CD8-positive, alpha-beta memory T cell (primary cell): ENCODE measurements around the gene ZNF501. TPM values are rescaled to one million over a fixed set of nuclear protein-coding genes. Genes with fewer than 3 reads are reported as not detected.
A peak's percentile ranks its signal among the peaks of the same experiment; 100 is the strongest.

Source experiments
- CTCF ChIA-PET: fragments of 350-600 bp; sonication (Branson Sonifier 250); formaldehyde crosslinking; loops from one replicate; lab custom pipeline; 2021; ENCODE audit warnings: antibody characterized with exemption; lab: Charles Lee
- POLR2A ChIA-PET: fragments of 350-600 bp; sonication (Branson Sonifier 250); formaldehyde crosslinking; loops from one replicate; lab custom pipeline; 2021; ENCODE audit warnings: antibody characterized with exemption; lab: Charles Lee
- DNase-seq, 5 donors: peaks; one replicate each; pipeline versions ENCODE4 v3.0.0 to v3.0.0-alpha.2; 2020 to 2022; ENCODE audit warnings: mixed read lengths in 1 of 5
- H3K27ac ChIP-seq: one replicate; pipeline ENCODE4 v1.7.0; 2013; ENCODE audit warnings: low read depth, mild to moderate bottlenecking, low read length, moderate library complexity
- H3K27me3 ChIP-seq: 2 replicates; pipeline ENCODE4 v1.7.0; 2013; ENCODE audit warnings: low read length, mild to moderate bottlenecking; ENCODE audit not compliant: insufficient read depth, poor library complexity, severe bottlenecking
- H3K36me3 ChIP-seq: 2 replicates; pipeline ENCODE4 v1.7.0; 2013; ENCODE audit warnings: mild to moderate bottlenecking, low read length, moderate library complexity; ENCODE audit not compliant: insufficient read depth
- H3K4me1 ChIP-seq: 2 replicates; pipeline ENCODE4 v1.7.0; 2013; ENCODE audit warnings: mild to moderate bottlenecking, low read length, moderate library complexity; ENCODE audit not compliant: insufficient read depth
- H3K4me3 ChIP-seq: 2 replicates; pipeline ENCODE4 v1.7.0; 2013; ENCODE audit warnings: mild to moderate bottlenecking, low read length
- H3K9me3 ChIP-seq: 2 replicates; pipeline ENCODE4 v1.7.0; 2013; ENCODE audit warnings: mild to moderate bottlenecking, low read length
- H3K27ac Mint-ChIP-seq, 8 donors: one replicate each; pipeline ENCODE4 v1.8.0; 2020 to 2021; ENCODE audit warnings: mixed read lengths in 8 of 8, mild to moderate bottlenecking in 6 of 8, inconsistent platforms in 3 of 8, moderate library complexity in 3 of 8
- H3K27me3 Mint-ChIP-seq, 2 donors: one replicate each; pipeline ENCODE4 v1.8.0; 2020 to 2021; ENCODE audit warnings: mixed read lengths in 2 of 2, mild to moderate bottlenecking in 1 of 2, moderate library complexity in 1 of 2
- H3K36me3 Mint-ChIP-seq, 3 donors: one replicate each; pipeline ENCODE4 v1.8.0; 2020 to 2021; ENCODE audit warnings: mixed read lengths in 3 of 3, inconsistent platforms in 1 of 3, mild to moderate bottlenecking in 1 of 3
- H3K4me1 Mint-ChIP-seq, 3 donors: one replicate each; pipeline ENCODE4 v1.8.0; 2020 to 2021; ENCODE audit warnings: mixed read lengths in 3 of 3, inconsistent platforms in 1 of 3, mild to moderate bottlenecking in 1 of 3
- H3K4me3 Mint-ChIP-seq, 7 donors: one replicate each; pipeline ENCODE4 v1.8.0; 2020 to 2021; ENCODE audit warnings: mixed read lengths in 7 of 7, mild to moderate bottlenecking in 6 of 7, moderate library complexity in 4 of 7, inconsistent platforms in 2 of 7
- H3K9me3 Mint-ChIP-seq, 5 donors: one replicate each; pipeline ENCODE4 v1.8.0; 2020 to 2022; ENCODE audit warnings: mixed read lengths in 5 of 5, mild to moderate bottlenecking in 3 of 5, moderate library complexity in 2 of 5, inconsistent platforms in 1 of 5
- polyA plus RNA-seq: library from polyadenylated mRNA; unstranded; fragments of 300-500 nt; fragmentation: Illumina TruSeq; gene quantifications from one replicate; pipeline ENCODE4 v1.2.3, GENCODE V29; 2021
- total RNA-seq, 2 experiments: library from RNA; stranded (reverse); gene quantifications; one replicate each; pipeline ENCODE4 v1.2.3, GENCODE V29; 2021

Gene ZNF501
- total RNA-seq (1 to 10 TPM; 4.9 to 6.0 TPM), polyA plus RNA-seq (2.9 TPM)

DNA sequence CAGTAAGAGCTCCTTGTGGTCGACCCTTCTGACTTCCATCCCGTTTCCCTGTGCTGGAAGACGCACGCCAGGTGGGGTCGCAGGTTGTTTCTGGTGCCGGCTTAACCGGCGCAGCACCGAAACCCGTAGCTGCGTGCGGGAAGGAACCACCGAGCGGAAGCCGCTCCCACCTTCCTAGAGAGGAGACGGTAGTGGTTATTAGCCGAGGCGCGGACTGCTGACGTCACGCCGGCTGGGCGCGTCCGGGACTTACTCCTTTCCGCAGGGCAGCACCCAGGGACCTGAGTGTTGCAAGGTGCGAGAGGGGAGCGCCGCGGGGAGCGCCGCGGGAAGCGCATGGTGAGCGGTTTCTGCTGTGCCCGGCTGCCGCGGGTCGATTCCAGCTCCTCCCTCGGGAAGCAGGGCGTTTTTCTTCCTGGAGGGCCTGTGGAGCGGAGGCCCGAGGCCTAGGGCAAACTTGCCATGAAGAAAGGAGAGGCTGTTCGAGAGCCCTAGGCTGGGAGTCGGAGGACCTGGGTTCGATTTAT lies at the start of gene ZNF501:
Gene ZNF501 (plus strand): TSS at position 252 of the 527 bp plus-strand sequence. CDS start 4,787 bp downstream, outside the sequence.
- peaks cover 41% of the 10 kb centered on the region for H3K9me3 ChIP-seq
- POLR2A ChIA-PET = interaction anchor here (1.1 to 1.3 kb wide), 4 partner anchors 17 to 247 kb away, joined by 3 to 7 read pairs (median 4); partner anchors contain the start of genes EXOSC7, KIAA1143, KIF15 and ZDHHC3
- peak; percentile 70 to 87 (median 75) for DNase-seq

DNA sequence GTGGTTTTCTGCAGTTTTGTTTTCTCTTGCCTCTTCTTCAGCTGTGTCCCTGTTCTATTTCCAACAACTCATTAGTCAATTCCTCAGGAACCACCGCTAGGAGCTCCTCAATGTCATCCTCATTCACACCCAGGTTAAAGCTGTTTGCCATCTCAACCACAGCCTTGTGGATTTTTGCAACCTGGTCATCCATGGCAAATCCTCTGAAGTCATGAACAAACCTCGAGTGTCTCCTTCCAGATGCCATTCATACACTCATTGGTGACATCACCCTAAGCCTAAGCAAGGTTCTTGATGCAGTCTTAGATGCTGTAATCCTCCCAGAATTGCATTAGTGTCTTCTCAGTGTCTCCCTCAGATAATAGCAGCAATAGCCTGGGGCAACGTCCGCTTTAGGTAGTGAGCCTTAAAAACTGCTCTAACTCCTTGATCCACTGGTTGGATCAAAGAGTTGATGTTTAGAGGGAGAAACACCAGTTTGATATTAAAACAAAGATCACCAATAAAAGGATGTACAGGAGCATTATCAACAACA lies 48.4 kb upstream of the ZNF501 start:
- Mint-ChIP-seq H3K27ac (no peak overlapping the region), H3K36me3 (peaks cover 7 to 52% (median 27%) of the 10 kb centered on the region in 3 donors), H3K27me3 (peaks cover 13 to 32% of the 10 kb centered on the region in 2 donors), H3K4me3 (no peak overlapping the region), H3K9me3 (peaks cover 9 to 64% (median 49%) of the 10 kb centered on the region in 5 donors), H3K4me1 (peaks cover 13 to 18% (median 17%) of the 10 kb centered on the region in 3 donors)
- no peak for DNase-seq
- H3K36me3 ChIP-seq = no peaks in the 10 kb centered on the region
- H3K9me3 ChIP-seq = peaks cover 14% of the 10 kb centered on the region
- H3K4me1 ChIP-seq = no peaks in the 10 kb centered on the region
- CTCF ChIA-PET = no interaction called here
- no peak overlapping the region for H3K27ac ChIP-seq
- no peaks in the 10 kb centered on the region for H3K27me3 ChIP-seq
- POLR2A ChIA-PET = no interaction called here
- H3K4me3 ChIP-seq = no peak overlapping the region

More for the DNA sequence above, at the start of gene ZNF501:
- Histone ChIP-seq H3K36me3 (peaks cover 20% of the 10 kb centered on the region), H3K27ac (peak within 1 kb of the TSS; percentile 28), H3K4me1 (peaks cover 10% of the 10 kb centered on the region), H3K27me3 (no peaks in the 10 kb centered on the region), H3K4me3 (peak within 1 kb of the TSS; percentile 87)
- peak within 1 kb of the TSS; percentile 49 to 96 (median 86) for H3K27ac Mint-ChIP-seq
- peaks cover 22 to 78% (median 59%) of the 10 kb centered on the region in 3 donors for H3K36me3 Mint-ChIP-seq
- CTCF ChIA-PET = interaction anchor here (1.0 to 2.9 kb wide), 2 partner anchors 17 to 31 kb away, joined by 3 to 17 read pairs; partner anchors contain the start of genes KIAA1143, KIF15 and ZNF502
- H3K4me3 Mint-ChIP-seq = peak within 1 kb of the TSS; percentile 91 to 97 (median 94)
- H3K27me3 Mint-ChIP-seq = no peaks in the 10 kb centered on the region
- H3K9me3 Mint-ChIP-seq = peaks cover 58 to 87% (median 76%) of the 10 kb centered on the region in 5 donors
- H3K4me1 Mint-ChIP-seq = peaks cover 14 to 16% (median 15%) of the 10 kb centered on the region in 3 donors

- Histone ChIP-seq H3K9me3 (peaks cover 14% of the 10 kb centered on the region), H3K27me3 (no peaks in the 10 kb centered on the region), H3K27ac (no peak overlapping the region), H3K4me3 (no peak overlapping the region), H3K4me1 (no peaks in the 10 kb centered on the region), H3K36me3 (no peaks in the 10 kb centered on the region)
- peaks cover 15 to 18% (median 17%) of the 10 kb centered on the region in 3 donors for H3K4me1 Mint-ChIP-seq
- no peak overlapping the region for H3K27ac Mint-ChIP-seq
- DNase-seq = no peak
- POLR2A ChIA-PET = no interaction called here
- CTCF ChIA-PET = no interaction called here
- peaks cover 20 to 37% of the 10 kb centered on the region in 2 donors for H3K27me3 Mint-ChIP-seq
- H3K4me3 Mint-ChIP-seq = no peak overlapping the region
- peaks cover 14 to 64% (median 52%) of the 10 kb centered on the region in 5 donors for H3K9me3 Mint-ChIP-seq
- peaks cover 7 to 52% (median 27%) of the 10 kb centered on the region in 3 donors for H3K36me3 Mint-ChIP-seq
These were observed 47.1 kb upstream of the ZNF501 start for GRCh38 chr3:44682182-44682896.

- Mint-ChIP-seq H3K4me3 (peak overlapping the region; percentile 73 to 94 (median 88)), H3K27ac (peak overlapping the region; percentile 3 to 74 (median 68)), H3K36me3 (peaks cover 8 to 70% (median 27%) of the 10 kb centered on the region in 3 donors), H3K27me3 (peaks cover 31 to 59% of the 10 kb centered on the region in 2 donors), H3K4me1 (peaks cover 15 to 18% (median 17%) of the 10 kb centered on the region in 3 donors), H3K9me3 (peaks cover 14 to 60% (median 58%) of the 10 kb centered on the region in 5 donors)
- no peaks in the 10 kb centered on the region for H3K36me3 ChIP-seq
- no peaks in the 10 kb centered on the region for H3K27me3 ChIP-seq
- DNase-seq = peak; percentile 5 to 62 (median 36)
- H3K4me1 ChIP-seq = no peaks in the 10 kb centered on the region
- CTCF ChIA-PET = interaction anchor here (1.5 kb wide), 1 partner anchor 11 kb away, joined by 5 read pairs; no protein-coding TSS in a partner anchor
- H3K9me3 ChIP-seq = peaks cover 14% of the 10 kb centered on the region
- POLR2A ChIA-PET = no interaction called here
- peak overlapping the region; percentile 42 for H3K4me3 ChIP-seq
- H3K27ac ChIP-seq = no peak overlapping the region
These were observed 44.2 kb upstream of the ZNF501 start for GRCh38 chr3:44685128-44685800.

DNA sequence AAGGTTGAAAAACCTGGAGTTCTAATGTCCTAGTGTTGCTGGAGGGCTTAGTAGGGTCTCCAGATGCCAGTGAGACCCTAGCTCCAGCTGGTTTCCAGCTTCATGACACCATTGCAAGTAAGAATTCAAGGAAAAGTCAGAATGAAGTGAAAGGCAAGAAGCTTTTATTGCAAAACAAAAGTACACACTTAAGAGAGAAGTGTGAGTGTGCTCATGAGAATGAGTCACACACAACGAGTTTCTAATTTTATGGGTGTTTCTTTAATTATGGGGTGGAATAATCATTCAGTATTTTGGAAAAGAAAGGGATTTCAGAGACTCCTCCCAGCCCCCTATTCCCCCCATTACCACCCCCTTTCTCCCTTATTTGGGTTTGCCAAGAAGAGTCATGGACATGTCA lies 41.5 kb upstream of the ZNF501 start:
- Histone ChIP-seq H3K36me3 (no peaks in the 10 kb centered on the region), H3K27ac (no peak overlapping the region), H3K27me3 (no peaks in the 10 kb centered on the region), H3K4me1 (no peaks in the 10 kb centered on the region), H3K4me3 (no peak overlapping the region), H3K9me3 (peaks cover 10% of the 10 kb centered on the region)
- Mint-ChIP-seq H3K9me3 (peaks cover 17 to 52% (median 40%) of the 10 kb centered on the region in 5 donors), H3K27ac (no peak overlapping the region), H3K4me1 (peaks cover 15 to 18% (median 17%) of the 10 kb centered on the region in 3 donors), H3K36me3 (peaks cover 6 to 51% (median 18%) of the 10 kb centered on the region in 3 donors), H3K4me3 (no peak overlapping the region), H3K27me3 (peaks cover 36 to 77% of the 10 kb centered on the region in 2 donors)
- ChIA-PET CTCF (no interaction called here), POLR2A (no interaction called here)
- DNase-seq = no peak

DNA sequence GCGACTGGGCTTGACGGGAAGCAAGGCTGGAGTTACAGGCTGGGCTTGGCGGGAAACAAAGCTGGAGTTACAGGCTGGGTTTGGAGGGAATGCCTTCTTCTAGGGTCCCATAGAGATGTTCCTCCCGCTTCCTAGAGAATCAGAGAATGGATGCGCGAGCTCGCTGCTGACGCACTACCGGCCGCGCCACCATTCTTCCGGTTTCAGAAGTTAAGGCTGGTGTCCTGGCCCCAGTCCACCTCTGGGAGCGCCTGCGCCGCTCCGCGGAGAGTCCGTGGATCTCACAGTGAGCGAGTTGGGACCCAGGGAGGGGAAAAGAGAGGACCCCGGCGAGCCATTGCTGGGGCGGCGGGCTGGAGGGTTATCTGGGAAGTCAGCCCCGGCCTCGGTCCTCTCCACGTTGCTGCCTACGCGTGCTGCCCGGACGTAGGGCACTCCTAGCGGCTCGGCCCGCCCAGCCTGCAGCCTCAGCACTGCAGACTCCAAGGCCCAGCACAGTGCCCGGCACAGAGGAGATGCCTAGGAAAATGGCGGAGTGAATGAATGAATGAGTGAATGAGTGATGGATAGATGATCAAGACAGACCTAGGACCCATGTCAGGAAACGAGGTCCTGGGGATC lies 16.9 kb upstream of the ZNF501 start, which contains the start of gene ZNF502:
Gene ZNF502 (plus strand): TSS at position 206 of the 621 bp plus-strand sequence. CDS start 7,602 bp downstream, outside the sequence.
- H3K4me1 ChIP-seq = peaks cover 6% of the 10 kb centered on the region
- POLR2A ChIA-PET = interaction anchor here (0.9 kb wide), 1 partner anchor 18 kb away, joined by 3 read pairs; no protein-coding TSS in a partner anchor
- no peaks in the 10 kb centered on the region for H3K36me3 ChIP-seq
- H3K9me3 ChIP-seq = peaks cover 9% of the 10 kb centered on the region
- H3K4me3 ChIP-seq = peak within 1 kb of the TSS; percentile 76
- H3K27ac Mint-ChIP-seq = peak within 1 kb of the TSS in 7 of 8 donors; percentile 25 to 90 (median 61)
- no peak within 1 kb of the TSS for H3K27ac ChIP-seq
- peaks cover 12 to 36% of the 10 kb centered on the region in 2 donors for H3K27me3 Mint-ChIP-seq
- CTCF ChIA-PET = interaction anchor here (1.2 kb wide), 1 partner anchor 17 kb away, joined by 3 read pairs; the partner anchor contains the start of gene ZNF501
- H3K4me1 Mint-ChIP-seq = peaks cover 10 to 17% (median 14%) of the 10 kb centered on the region in 3 donors
- peaks cover 24 to 69% (median 51%) of the 10 kb centered on the region in 5 donors for H3K9me3 Mint-ChIP-seq
- no peaks in the 10 kb centered on the region for H3K27me3 ChIP-seq
- H3K4me3 Mint-ChIP-seq = peak within 1 kb of the TSS; percentile 48 to 94 (median 86)
- peak; percentile 17 to 56 (median 36) for DNase-seq
- peaks cover 2 to 48% (median 29%) of the 10 kb centered on the region in 3 donors for H3K36me3 Mint-ChIP-seq
